HL-60 (cell line): ENCODE results near the gene TIA1.

Experiments
- GABPA ChIP-seq: IDR thresholded peaks from 2 replicates; pipeline ENCODE4 v1.6.1; 2012; ENCODE audit warnings: low read depth
- POLR2AphosphoS5 ChIP-seq: IDR thresholded peaks from 2 replicates; pipeline ENCODE4 v1.6.1; 2012; ENCODE audit warnings: low read depth
- TF ChIP-seq, protein P1 (sequence below): IDR thresholded peaks from one replicate; pipeline ENCODE4 v1.5.1; 2011; ENCODE audit warnings: low read length, control low read depth, inconsistent platforms; ENCODE audit not compliant: insufficient read depth

DNA sequence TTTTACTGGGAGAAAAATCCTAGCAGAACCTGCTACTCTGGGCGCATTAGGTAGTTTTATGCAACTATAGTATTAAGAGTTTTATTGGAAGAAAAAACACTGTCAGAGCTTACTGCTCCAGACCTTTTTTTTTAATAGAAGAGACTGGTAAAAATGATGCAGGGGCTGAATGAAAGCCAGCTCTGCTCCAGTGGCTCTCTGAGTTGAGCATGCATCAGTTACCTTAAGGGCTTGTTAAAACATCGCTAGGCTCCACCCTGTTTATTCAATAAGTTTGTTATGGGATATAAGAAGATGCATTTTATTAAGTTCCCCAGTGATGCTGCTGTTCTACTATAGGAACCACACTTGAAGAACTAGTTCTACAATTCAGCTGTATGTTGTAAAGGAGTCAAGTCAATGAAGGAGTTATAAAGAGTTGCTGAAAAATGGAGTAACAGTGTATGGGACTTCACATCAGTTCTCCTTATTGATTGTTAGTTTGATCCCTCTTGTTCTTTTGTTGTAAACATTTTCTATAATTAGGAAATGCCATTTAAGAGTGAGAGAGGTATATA is 31.9 kb upstream of the TIA1 start:
- TF ChIP-seq, protein P1, sequence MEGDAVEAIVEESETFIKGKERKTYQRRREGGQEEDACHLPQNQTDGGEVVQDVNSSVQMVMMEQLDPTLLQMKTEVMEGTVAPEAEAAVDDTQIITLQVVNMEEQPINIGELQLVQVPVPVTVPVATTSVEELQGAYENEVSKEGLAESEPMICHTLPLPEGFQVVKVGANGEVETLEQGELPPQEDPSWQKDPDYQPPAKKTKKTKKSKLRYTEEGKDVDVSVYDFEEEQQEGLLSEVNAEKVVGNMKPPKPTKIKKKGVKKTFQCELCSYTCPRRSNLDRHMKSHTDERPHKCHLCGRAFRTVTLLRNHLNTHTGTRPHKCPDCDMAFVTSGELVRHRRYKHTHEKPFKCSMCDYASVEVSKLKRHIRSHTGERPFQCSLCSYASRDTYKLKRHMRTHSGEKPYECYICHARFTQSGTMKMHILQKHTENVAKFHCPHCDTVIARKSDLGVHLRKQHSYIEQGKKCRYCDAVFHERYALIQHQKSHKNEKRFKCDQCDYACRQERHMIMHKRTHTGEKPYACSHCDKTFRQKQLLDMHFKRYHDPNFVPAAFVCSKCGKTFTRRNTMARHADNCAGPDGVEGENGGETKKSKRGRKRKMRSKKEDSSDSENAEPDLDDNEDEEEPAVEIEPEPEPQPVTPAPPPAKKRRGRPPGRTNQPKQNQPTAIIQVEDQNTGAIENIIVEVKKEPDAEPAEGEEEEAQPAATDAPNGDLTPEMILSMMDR: no peak
- TF ChIP-seq POLR2AphosphoS5 (no peak), GABPA (no peak)
